Cardiac septum (tissue), 1 donor: Measurements from ENCODE around the gene CUBN. TPM values are rescaled to one million over a fixed set of nuclear protein-coding genes. Genes with fewer than 3 reads are reported as not detected.

Source experiments
- DNase-seq: peaks from one replicate; pipeline ENCODE4 v3.0.0-alpha.2; 2020; ENCODE audit warnings: low spot score
- intact Hi-C: fragments of 100-400 bp; cut with DNase I; formaldehyde crosslinking; loops from one replicate; pipeline ENCODE4 v1.14.0; 2022
- total RNA-seq: library from RNA; stranded (reverse); fragmentation: NEBNext Ultra II Directional; extraction: Animal tissue kit (Norgen Biotek cat#: 25700); gene quantifications from one replicate; pipeline ENCODE4 v1.2.1, GENCODE V29; 2021
- donor health status: DM: no; HTN: no; CAD: no.

Gene CUBN
- total RNA-seq, 1 donor from 2014 or later = 0.54 TPM

GRCh38 chr10:16909271-16909767 lies 220.3 kb downstream of the CUBN start:
- intact Hi-C loops = no loop called here
- no peak for DNase-seq

GRCh38 chr10:16907687-16908086 lies 221.9 kb downstream of the CUBN start:
- DNase-seq = no peak

GRCh38 chr10:16905320-16905719 lies 224.3 kb downstream of the CUBN start:
- no peak for DNase-seq
- intact Hi-C loops = no loop called here

More at GRCh38 chr10:16907687-16908086, 221.9 kb downstream of the CUBN start:
- intact Hi-C loops = no loop called here

GRCh38 chr10:16904639-16905061 lies 225.0 kb downstream of the CUBN start:
- DNase-seq = no peak
- intact Hi-C loops = no loop called here

GRCh38 chr10:16904049-16904448 lies 225.6 kb downstream of the CUBN start:
- intact Hi-C loops = no loop called here

GRCh38 chr10:16902606-16903005 lies 227.0 kb downstream of the CUBN start:
- intact Hi-C loops = no loop called here
- DNase-seq = no peak

More at GRCh38 chr10:16904049-16904448, 225.6 kb downstream of the CUBN start:
- no peak for DNase-seq

- no peak for DNase-seq
- intact Hi-C loops = no loop called here
These were observed 228.5 kb downstream of the CUBN start for GRCh38 chr10:16901106-16901505.

- intact Hi-C loops = no loop called here
These were observed 232.6 kb downstream of the CUBN start for GRCh38 chr10:16896993-16897392.

GRCh38 chr10:16894821-16895220 lies 234.8 kb downstream of the CUBN start:
- intact Hi-C loops = no loop called here
- DNase-seq = no peak

More at GRCh38 chr10:16896993-16897392, 232.6 kb downstream of the CUBN start:
- DNase-seq = no peak

- intact Hi-C loops = no loop called here
- no peak for DNase-seq
These were observed 235.9 kb downstream of the CUBN start for GRCh38 chr10:16893664-16894063.

- intact Hi-C loops = no loop called here
- no peak for DNase-seq
These were observed 238.0 kb downstream of the CUBN start for GRCh38 chr10:16891375-16892313.

GRCh38 chr10:16890691-16891090 lies 238.9 kb downstream of the CUBN start:
- DNase-seq = no peak
- intact Hi-C loops = no loop called here

GRCh38 chr10:16887565-16887964 lies 242.0 kb downstream of the CUBN start:
- no peak for DNase-seq
- intact Hi-C loops = no loop called here

GRCh38 chr10:16886031-16886430 lies 243.6 kb downstream of the CUBN start:
- DNase-seq = no peak
- intact Hi-C loops = no loop called here

- intact Hi-C loops = no loop called here
- no peak for DNase-seq
These were observed 245.1 kb downstream of the CUBN start for GRCh38 chr10:16884497-16884896.

GRCh38 chr10:16883084-16883483 lies 246.5 kb downstream of the CUBN start:
- DNase-seq = no peak
- intact Hi-C loops = no loop called here

- no peak for DNase-seq
- intact Hi-C loops = no loop called here
These were observed 259.3 kb downstream of the CUBN start for GRCh38 chr10:16870331-16870730.

- no peak for DNase-seq
- intact Hi-C loops = no loop called here
These were observed 261.6 kb downstream of the CUBN start for GRCh38 chr10:16867990-16868389.

GRCh38 chr10:16867556-16867955 lies 262.1 kb downstream of the CUBN start:
- intact Hi-C loops = no loop called here
- no peak for DNase-seq

GRCh38 chr10:16866541-16867275 lies 262.9 kb downstream of the CUBN start:
- intact Hi-C loops = no loop called here
- DNase-seq = no peak
